Measurements from ENCODE around the gene SLC37A1. TPM values are rescaled to one million over a fixed set of nuclear protein-coding genes. Genes with fewer than 3 reads are reported as not detected.
A peak's percentile ranks its signal among the peaks of the same experiment; 100 is the strongest.

SLC37A1 gene
- 24.8 and 44.2 TPM in 2 replicates for total RNA-seq (ENCODE audit: low replicate concordance)
- long read RNA-seq, transcript SLC37A1-201 (20 exons, 3,664 nt), result major isoform, 35 of 89 reads
- long read RNA-seq, partial matches to known transcripts, result 18 of 89 reads
- long read RNA-seq, other reads (novel, unspliced or antisense), result 36 of 89 reads

DNA sequence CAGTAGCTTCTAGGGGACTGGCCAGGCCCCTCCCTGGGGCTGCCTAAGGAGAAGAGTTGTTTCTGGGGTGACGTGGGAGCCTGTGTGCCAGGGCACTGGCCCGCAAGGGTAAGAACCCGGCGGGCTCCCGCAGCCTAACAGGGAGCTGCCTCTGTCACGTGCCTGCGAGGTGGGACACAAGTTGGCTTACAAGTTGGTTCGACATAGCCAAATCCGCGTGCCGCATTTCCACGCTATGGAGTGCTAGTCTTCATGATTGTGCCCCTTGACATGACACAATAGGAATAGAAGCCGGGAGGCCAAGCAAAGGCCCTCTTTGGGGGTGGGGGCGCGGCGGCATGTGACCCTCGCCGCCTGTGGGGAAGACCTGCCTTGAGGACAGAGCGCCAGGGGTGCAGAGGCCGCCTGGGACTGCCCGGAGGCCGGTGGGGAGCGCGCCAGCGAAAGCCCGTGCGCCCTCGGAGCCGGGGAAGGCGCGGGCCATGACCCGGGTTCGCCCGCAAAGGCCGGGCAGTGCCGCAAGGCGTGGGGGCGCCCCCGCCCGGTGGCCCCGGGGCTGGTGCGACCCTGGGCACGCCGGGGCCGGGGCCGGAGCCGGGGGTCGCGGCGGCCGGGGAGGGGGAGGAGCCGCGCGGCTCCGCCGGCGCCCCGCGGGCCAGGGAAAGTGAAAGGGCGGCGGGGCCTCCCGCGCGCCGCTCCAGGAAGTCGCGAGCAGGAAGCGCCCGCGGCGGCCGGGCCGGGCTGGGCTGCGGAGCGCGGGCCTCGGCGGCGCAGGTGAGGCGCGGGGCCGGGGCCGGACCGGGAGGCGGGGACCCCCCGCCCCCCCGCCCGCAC, at the start of gene SLC37A1:
Gene SLC37A1, plus strand, starts transcription at position 702 of the 834 bp plus-strand sequence. CDS start 4,603 bp downstream, outside the sequence.
- TF ChIP-seq, protein P1, sequence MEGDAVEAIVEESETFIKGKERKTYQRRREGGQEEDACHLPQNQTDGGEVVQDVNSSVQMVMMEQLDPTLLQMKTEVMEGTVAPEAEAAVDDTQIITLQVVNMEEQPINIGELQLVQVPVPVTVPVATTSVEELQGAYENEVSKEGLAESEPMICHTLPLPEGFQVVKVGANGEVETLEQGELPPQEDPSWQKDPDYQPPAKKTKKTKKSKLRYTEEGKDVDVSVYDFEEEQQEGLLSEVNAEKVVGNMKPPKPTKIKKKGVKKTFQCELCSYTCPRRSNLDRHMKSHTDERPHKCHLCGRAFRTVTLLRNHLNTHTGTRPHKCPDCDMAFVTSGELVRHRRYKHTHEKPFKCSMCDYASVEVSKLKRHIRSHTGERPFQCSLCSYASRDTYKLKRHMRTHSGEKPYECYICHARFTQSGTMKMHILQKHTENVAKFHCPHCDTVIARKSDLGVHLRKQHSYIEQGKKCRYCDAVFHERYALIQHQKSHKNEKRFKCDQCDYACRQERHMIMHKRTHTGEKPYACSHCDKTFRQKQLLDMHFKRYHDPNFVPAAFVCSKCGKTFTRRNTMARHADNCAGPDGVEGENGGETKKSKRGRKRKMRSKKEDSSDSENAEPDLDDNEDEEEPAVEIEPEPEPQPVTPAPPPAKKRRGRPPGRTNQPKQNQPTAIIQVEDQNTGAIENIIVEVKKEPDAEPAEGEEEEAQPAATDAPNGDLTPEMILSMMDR (conservative IDR thresholded peaks at IDR 0.05), result no peak
- no peak for DNase-seq (ENCODE audit: extremely low spot score, unreplicated experiment)
- Mint-ChIP-seq H3K9me3 (no peaks in the 10 kb centered on the region), H3K4me1 (ENCODE audit: unreplicated experiment) (peaks cover 48% of the 10 kb centered on the region), H3K4me3 (peak within 1 kb of the TSS; percentile 88), H3K36me3 (peaks cover 4% of the 10 kb centered on the region), H3K27me3 (no peaks in the 10 kb centered on the region), H3K27ac (peak within 1 kb of the TSS; percentile 93)

DNA sequence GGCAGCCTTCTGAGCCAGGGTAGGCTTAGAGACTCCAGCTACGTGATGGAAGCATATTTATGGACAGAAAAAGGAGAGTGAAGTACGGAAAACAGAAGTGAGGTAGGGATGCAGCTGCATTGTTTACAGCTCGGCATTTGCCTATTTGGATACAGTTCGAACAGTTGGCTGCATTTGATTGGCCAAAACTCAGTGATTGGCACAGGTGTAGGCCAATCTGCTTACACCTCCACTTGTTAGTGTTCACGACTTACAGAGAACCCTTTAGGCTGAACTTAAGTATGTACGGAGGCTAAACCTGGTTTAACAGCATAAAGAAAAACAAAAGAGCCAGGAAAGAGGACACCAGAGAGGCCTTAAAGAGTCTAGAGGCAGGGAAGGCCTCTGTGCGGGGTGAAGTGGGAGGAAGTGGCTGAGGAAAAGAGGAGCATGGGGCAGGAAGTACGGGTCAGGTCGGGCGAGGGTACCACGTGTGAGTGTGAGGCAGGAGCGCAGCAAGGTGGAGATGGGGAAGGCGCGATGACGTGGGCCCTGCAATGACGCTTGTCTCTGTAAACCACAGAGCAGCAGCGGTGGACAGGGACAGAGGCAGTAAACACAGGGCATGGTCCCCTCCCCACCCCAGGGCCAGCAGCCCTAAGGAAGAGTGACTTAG, 49.7 kb upstream of the SLC37A1 start:
- Mint-ChIP-seq H3K36me3 (no peaks in the 10 kb centered on the region), H3K4me3 (no peak overlapping the region), H3K4me1 (ENCODE audit: unreplicated experiment) (peaks cover 33% of the 10 kb centered on the region), H3K27me3 (no peaks in the 10 kb centered on the region), H3K27ac (no peak overlapping the region), H3K9me3 (no peaks in the 10 kb centered on the region)
- DNase-seq (ENCODE audit: extremely low spot score, unreplicated experiment), result no peak
- TF ChIP-seq, protein P1 (conservative IDR thresholded peaks at IDR 0.05), result no peak

DNA sequence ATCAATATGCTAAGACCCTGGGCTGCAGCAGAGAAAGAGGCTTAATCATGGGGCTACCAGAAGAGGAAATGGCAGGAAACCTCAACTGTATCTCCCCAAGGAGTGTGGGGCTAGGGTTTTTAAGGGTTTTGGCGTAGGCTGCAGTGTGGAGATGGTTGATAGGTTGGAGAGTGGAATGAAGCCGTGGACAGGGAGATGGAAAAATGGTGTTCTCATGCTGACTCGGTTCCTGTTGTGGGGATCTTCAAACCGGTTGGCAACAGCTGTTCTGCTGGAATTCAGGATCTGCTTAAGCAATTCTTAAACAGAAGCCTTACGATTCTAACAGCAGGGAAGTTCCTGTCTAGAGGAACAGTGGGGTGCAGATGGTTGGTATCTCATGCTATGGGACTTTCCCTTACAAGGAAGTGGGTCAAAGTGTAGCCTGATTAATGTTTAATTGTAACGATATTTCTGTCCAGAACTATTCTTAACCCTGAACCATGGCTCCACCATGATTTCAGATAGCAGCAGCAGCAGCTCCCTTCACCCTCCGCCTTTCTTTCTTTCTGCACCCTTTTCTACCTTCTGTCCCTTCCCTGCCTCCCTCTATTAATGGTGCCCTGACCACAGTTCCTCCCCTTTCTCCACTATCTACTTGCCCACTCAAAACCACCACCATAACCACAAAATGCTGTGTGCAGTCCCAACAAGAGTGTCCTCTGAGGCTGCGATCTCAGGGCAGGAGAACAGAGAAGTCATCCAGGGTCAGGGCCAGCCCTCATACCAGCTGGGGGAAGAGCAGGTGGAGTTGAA, 48.4 kb upstream of the SLC37A1 start:
- H3K27me3 Mint-ChIP-seq, result no peaks in the 10 kb centered on the region
- DNase-seq (ENCODE audit: extremely low spot score, unreplicated experiment), result no peak
- no peak overlapping the region for H3K4me3 Mint-ChIP-seq
- H3K27ac Mint-ChIP-seq, result peak overlapping the region; percentile 3
- peaks cover 24% of the 10 kb centered on the region for H3K4me1 Mint-ChIP-seq (ENCODE audit: unreplicated experiment)
- TF ChIP-seq, protein P1 (conservative IDR thresholded peaks at IDR 0.05), result no peak
- no peaks in the 10 kb centered on the region for H3K9me3 Mint-ChIP-seq
- no peaks in the 10 kb centered on the region for H3K36me3 Mint-ChIP-seq

DNA sequence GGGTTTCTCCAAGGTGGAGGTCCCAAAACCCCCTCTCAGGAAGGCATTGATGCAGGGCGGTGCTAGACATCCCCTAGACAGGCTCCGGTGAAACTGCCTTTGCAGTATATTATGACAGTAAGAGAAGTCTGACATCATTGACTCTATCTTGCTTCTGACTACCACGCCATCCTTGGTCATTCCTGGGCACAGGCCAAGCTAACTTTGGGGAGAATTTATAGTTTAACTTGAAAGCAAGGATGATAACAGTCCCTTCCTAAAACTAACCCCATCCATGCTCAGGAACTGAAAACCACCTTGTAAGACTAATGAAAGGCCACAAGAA, 47.9 kb upstream of the SLC37A1 start:
- TF ChIP-seq, protein P1 (conservative IDR thresholded peaks at IDR 0.05), result no peak

DNA sequence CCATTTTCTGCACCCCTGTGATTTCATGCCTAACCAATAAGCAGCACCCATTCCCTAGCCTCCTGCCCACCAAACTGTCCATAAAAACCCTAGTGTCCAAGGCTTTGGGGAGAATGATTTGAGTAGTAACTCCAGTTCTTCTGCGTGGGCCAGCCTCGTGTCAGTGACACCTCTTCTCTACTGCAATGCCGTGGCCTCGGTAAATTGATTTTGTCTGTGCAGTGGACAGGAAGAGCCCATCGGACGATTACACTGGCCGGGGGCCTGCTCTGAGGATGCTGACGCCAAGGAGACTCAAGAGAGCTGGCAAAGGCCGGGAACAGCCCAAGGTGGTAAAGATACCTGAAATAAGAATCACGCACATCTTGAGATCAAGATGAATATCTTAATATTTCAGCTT, 47.0 kb upstream of the SLC37A1 start:
- H3K4me1 Mint-ChIP-seq (ENCODE audit: unreplicated experiment), result peaks cover 24% of the 10 kb centered on the region
- no peak for DNase-seq (ENCODE audit: extremely low spot score, unreplicated experiment)
- no peaks in the 10 kb centered on the region for H3K9me3 Mint-ChIP-seq
- TF ChIP-seq, protein P1 (conservative IDR thresholded peaks at IDR 0.05), result no peak
- no peaks in the 10 kb centered on the region for H3K36me3 Mint-ChIP-seq
- H3K27me3 Mint-ChIP-seq, result no peaks in the 10 kb centered on the region
- H3K27ac Mint-ChIP-seq, result no peak overlapping the region
- H3K4me3 Mint-ChIP-seq, result no peak overlapping the region

More for the DNA sequence above, 47.9 kb upstream of the SLC37A1 start:
- H3K4me3 Mint-ChIP-seq, result no peak overlapping the region
- no peak overlapping the region for H3K27ac Mint-ChIP-seq
- DNase-seq (ENCODE audit: extremely low spot score, unreplicated experiment), result no peak
- no peaks in the 10 kb centered on the region for H3K36me3 Mint-ChIP-seq
- peaks cover 24% of the 10 kb centered on the region for H3K4me1 Mint-ChIP-seq (ENCODE audit: unreplicated experiment)
- no peaks in the 10 kb centered on the region for H3K27me3 Mint-ChIP-seq
- H3K9me3 Mint-ChIP-seq, result no peaks in the 10 kb centered on the region

Measured in type B pancreatic cell (in vitro differentiated cells).